HG02938 (cell line): ENCODE measurements around the gene VAMP1.
A peak's percentile ranks its signal among the peaks of the same experiment; 100 is the strongest.
"Not testable (repeated sequence)": the region's sequence is repeated elsewhere in the genome, so short reads cannot be mapped to it uniquely, and the experiment has no call there.

ENCODE experiments used
- ATAC-seq: cut with Tn5 transposase; IDR thresholded peaks from one replicate; pipeline ENCODE4 v1.9.1; 2021; ENCODE audit warnings: mild to moderate bottlenecking, moderate library complexity; ENCODE audit not compliant: unreplicated experiment

Gene VAMP1

DNA sequence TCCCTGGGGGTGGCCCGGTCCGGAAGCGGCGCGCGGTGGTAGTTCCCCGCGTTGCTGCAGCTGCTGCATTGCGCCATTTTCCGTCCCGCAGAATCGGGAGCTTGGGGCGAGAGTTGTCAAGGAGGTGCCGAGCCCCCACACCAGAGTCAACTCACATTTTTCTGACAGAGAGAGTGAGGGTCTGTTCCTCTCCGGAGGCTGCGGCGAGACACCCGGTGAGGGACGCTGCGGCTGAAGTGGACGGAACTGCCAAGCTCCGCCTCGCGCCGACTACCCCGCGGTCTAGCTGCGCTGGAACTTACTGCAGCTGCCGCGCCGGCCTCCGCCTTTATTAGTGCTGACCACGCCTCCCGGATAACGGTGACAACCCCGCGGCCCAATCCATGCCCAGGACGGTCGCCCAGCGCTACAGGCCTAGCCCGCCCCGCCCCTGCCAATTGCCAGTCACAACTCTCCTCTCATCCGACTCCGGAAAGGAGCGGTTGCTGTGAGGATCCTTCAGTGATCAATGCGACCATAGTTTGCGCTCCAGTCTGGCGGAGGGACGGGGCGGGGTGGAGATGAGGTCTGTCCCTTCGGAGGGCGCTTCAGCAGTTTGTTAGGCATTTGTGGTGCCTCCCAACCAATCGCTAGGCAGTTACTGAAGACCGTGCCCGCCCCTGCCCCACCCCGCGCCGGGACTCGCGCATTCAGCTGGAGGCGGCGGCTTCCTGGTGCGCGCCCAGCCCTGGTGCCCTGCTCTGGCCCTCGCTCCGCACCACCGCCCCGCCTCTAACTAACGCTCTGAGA lies at the start of gene VAMP1:
Gene VAMP1 (minus strand): TSS at position 303 of the 789 bp plus-strand sequence. CDS start 146 bp downstream, at position 157.
- peak; percentile 86 for ATAC-seq

GRCh38 chr12:6520186-6520585 lies 49.7 kb upstream of the VAMP1 start:
- no peak for ATAC-seq

- no peak for ATAC-seq
Observed at GRCh38 chr12:6508087-6508486, 37.6 kb upstream of the VAMP1 start.

GRCh38 chr12:6507102-6507998 lies 36.9 kb upstream of the VAMP1 start:
- no peak for ATAC-seq

- ATAC-seq = no peak
Observed at GRCh38 chr12:6500466-6500865, 30.0 kb upstream of the VAMP1 start.

DNA sequence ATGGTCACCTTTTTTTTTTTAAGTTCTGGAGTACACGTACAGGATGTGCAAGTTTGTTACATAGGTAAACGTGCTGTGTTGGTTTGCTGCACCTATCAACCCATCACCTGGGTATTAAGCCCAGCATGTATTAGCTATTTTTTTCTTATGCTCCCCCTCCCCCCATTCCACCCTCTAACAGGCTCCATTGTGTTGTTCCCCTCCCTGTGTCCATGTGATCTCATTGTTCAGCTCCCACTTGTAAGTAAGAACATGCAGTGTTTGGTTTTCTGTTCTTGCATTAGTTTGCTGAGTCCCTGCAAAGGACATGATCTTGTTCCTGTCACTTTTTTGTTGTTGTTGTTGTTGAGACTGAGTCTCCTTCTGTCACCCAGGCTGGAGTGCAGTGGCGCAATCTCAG lies 26.8 kb upstream of the VAMP1 start:
- not testable (repeated sequence) for ATAC-seq

DNA sequence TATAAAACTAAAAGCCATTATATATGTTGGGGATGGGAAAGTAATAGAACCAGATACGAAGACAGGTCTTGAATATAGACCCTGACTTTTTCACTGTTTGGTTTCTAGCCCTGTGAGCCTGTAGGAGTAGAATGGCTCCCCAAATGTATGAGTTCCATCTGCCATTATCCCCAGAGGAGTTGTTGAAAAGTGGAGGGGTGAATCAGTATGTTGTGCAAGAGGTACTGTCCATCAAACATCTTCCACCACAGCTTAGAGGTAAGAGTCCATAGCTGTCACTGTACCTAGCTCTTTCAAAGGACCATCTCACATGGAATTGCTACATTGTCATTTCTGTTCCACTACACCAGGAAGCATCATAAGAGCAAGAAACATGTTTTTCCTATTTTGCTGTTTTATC lies 24.5 kb upstream of the VAMP1 start:
- no peak for ATAC-seq

DNA sequence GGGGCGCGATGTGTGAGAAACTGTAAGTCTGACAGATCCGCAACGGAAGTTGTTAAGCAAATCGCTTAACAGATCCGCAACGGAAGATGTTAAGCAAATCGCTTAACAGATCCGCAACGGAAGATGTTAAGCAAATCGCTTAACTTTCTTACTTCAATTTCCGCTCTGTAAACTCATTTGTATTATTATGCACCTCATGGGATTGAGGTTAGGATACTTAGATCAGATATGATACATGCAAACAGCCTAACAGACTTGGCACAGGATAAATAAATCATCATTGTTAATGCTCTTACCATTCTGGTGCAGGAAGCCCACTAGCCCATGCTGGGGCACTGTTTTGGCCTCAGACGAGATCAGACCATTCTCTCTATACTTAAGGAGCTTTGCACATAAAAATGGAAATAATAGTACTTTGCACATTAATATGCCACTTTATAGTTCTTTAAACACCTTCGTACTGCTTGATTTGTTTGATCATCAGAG lies 23.8 kb upstream of the VAMP1 start:
- ATAC-seq = no peak

DNA sequence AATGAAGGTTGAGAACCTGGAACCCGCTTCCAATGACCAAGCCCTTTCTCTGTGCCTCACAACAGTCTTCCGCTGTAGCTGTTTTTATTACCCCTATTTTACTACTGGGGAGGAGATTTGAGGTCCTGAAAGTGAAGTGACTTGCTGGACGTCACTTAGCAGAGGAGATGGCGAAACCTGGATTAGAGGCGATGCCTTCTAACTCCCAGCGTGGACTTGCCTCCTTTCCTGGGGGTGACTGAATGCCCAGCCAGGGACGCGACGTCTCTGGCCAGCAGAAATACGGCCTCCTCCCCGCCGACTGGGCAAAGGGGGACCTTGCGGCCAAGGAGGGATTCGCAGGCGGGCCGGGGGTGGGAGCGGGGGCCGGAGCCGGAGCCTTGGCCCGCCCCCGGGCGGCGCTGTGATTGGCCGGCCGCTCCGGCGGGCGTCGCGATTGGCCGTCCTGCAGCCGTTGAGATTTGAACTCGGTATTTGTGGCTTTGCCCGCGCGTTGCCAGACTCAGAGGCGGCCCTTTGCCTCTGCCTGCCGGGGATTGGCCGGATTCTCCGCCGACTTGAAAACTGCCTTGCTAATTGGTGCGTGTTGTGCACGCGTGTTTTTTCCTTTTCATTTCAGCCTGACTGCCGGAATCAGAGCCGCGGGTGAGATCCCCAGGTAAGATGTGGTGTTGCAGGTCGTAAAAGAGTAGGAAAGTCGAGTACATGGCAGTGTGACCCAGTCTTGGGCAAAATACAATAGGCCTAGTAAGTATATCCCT lies 23.2 kb upstream of the VAMP1 start, which contains the start of gene NCAPD2:
Gene NCAPD2 (plus strand): TSS at position 606 of the 761 bp plus-strand sequence. CDS start 997 bp downstream, outside the sequence.
- peak; percentile 80 for ATAC-seq

DNA sequence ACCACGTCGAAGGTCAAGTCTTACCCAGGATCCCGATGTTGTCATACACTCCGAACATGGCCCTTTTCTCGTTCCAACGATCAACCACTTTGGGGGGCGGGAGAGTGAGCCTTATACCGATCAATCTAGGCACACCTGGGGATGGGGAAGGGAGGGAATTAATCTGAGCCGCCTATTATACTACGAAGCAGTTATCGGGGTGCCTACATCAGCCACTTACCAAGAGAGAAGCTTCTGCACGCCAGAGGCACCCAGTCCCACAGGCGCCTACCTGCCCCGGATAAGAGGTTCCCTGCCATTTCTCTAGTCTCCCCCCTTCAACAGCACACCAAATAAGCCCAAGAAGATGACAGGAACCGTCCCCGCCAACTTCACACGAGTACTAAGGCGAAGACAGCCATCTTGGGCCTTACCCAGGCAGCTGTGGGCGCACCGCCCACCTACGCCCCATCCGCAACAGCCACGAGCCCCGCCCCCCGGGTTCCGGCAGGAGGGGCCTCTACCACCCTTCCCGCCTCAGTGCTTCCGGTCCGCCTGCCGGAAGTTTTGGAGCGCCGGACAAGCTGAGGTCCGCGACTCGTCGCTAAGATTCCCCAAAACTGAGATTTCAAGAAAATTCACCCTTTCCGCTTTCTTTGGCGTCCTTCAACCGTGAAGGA lies 22.5 kb upstream of the VAMP1 start, which contains the start of gene MRPL51:
Gene MRPL51 (minus strand): TSS at position 425 of the 659 bp plus-strand sequence. CDS start 126 bp downstream, at position 299.
- peak; percentile 62 for ATAC-seq

- ATAC-seq = not testable (repeated sequence)
Observed at GRCh38 chr12:6490673-6491072, 20.2 kb upstream of the VAMP1 start.

DNA sequence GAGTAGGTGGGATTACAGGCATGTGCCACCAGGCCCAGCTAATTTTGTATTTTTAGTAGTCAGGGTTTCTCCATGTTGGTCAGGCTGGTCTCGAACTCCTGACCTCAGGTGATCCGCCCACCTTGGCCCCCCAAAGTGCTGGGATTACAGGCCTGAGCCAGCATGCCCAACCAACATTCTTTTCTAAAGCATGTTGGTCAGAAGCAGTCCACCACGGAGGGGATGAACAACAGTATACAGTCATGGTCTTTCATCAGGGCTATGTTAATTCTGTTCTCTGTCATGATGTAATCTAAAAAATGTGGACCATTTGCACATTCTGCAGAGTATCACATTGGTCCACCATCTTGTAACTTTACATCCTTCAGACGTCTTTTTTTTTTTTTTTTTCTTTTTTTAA lies 19.0 kb upstream of the VAMP1 start:
- ATAC-seq = no peak

- no peak for ATAC-seq
Observed at GRCh38 chr12:6488240-6488639, 17.8 kb upstream of the VAMP1 start.

DNA sequence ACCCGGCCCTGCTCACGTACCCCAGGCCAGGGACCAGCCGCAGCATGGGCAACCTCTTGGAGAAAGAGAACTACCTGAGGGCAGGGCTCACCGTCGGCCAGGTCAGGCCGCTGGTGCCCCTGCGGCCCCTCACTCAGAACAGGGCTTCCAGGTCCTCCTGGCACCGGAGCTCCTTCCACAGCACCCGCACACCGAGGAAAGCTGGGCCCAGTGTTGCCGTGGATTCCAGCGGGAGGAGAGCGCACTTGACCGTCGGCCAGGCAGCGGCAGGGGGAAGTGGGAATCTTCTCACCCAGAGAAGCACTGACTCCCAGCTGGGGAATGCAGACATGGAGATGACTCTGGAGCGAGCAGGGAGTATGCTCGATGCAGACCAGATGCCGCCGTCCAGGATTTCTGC lies 7.9 kb upstream of the VAMP1 start:
- ATAC-seq = no peak

GRCh38 chr12:6477601-6478377 lies 7.3 kb upstream of the VAMP1 start:
- ATAC-seq = not testable (repeated sequence)

GRCh38 chr12:6476489-6476888 lies 6.0 kb upstream of the VAMP1 start:
- ATAC-seq = no peak

DNA sequence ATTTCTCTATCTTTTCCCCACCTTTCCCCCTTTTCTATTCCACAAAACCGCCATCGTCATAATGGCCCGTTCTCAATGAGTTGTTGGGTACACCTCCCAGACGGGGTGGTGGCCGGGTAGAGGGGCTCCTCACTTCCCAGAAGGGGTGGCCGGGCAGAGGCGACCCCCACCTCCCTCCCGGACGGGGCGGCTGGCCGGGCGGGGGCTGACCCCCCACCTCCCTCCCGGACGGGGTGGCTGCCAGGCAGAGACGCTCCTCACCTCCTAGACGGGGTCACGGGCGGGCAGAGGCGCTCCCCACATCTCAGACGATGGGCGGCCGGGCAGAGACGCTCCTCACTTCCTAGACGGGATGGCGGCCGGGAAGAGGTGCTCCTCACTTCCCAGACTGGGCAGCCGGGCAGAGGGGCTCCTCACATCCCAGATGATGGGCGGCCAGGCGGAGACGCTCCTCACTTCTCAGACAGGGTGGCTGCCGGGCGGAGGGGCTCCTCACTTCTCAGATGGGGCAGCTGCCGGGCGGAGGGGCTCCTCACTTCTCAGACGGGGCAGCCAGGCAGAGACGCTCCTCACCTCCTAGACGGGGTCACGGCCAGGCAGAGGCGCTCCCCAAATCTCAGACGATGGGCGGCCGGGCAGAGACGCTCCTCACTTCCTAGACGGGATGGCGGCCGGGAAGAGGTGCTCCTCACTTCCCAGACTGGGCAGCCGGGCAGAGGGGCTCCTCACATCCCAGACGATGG lies 4.9 kb upstream of the VAMP1 start:
- ATAC-seq = not testable (repeated sequence)

- ATAC-seq = no peak
Observed at GRCh38 chr12:6472491-6472890, 2.0 kb upstream of the VAMP1 start.

DNA sequence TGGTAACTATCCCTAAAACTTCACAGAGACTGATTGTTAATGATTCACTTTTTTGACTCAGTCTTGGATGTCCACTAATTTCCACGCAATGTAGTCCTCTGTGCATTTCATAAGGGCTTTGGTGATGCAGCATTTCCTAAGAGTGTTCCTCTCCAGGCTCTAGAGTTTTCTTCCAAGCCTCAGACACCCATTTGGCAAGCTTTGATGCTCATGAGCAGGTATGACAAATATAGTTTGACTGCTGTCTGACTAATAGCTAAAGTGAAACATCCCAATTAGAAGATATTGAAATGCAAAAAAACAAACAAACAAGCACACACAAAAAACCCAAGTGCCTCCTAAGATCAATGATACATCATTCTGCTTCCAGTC lies 1.5 kb upstream of the VAMP1 start:
- ATAC-seq = no peak
